Panc1 (cell line): ENCODE data around the gene IGSF9. TPM values are rescaled to one million over a fixed set of nuclear protein-coding genes. Genes with fewer than 3 reads are reported as not detected.

Experiments
- ATAC-seq: fragments of 200-7000 bp; cut with Tn5 transposase; 2 replicates; pipeline ENCODE4 v1.9.1; 2020; ENCODE audit warnings: mild to moderate bottlenecking, moderate library complexity
- BruUV-seq: library from RNA; stranded (reverse); fragments of 400-500 nt; replicated peaks from 2 replicates; lab custom pipeline; 2021; lab: Mats Ljungman, UMichigan
- CTCF ChIA-PET: fragments of 300-600 bp; sonication (Branson Sonifier 250); formaldehyde crosslinking; loops from one replicate; lab custom pipeline; 2022; ENCODE audit warnings: antibody characterized with exemption; lab: Charles Lee
- POLR2A ChIA-PET: fragments of 300-600 bp; sonication (Branson Sonifier 250); formaldehyde crosslinking; loops from one replicate; lab custom pipeline; 2022; ENCODE audit warnings: antibody characterized with exemption; lab: Charles Lee
- DNase-seq: peaks from one replicate; pipeline ENCODE4 v3.0.0-alpha.2; 2010; ENCODE audit warnings: low read depth, low spot score
- H3K27ac ChIP-seq: 2 replicates; pipeline ENCODE4 v1.5.1; 2011; ENCODE audit warnings: mild to moderate bottlenecking, low read length, inconsistent platforms
- H3K27me3 ChIP-seq: fragments of 200-500 bp; sonication (Bioruptor generic); 2 replicates; pipeline ENCODE4 v1.6.0; 2014; ENCODE audit warnings: low read length, inconsistent platforms; ENCODE audit not compliant: control insufficient read depth, insufficient read depth
- H3K36me3 ChIP-seq: fragments of 200-500 bp; sonication (Bioruptor generic); 2 replicates; pipeline ENCODE4 v1.5.1; 2014; ENCODE audit warnings: inconsistent platforms, mild to moderate bottlenecking, low read length, moderate library complexity; ENCODE audit not compliant: control insufficient read depth, insufficient read depth
- H3K4me1 ChIP-seq: 2 replicates; pipeline ENCODE4 v1.5.1; 2011; ENCODE audit warnings: inconsistent platforms, mild to moderate bottlenecking, low read length, moderate library complexity; ENCODE audit not compliant: control insufficient read depth, insufficient read depth
- H3K4me3 ChIP-seq, 2 experiments: 2 replicates each; pipeline ENCODE4 v1.5.1; 2011 to 2012; ENCODE audit warnings: low read depth in 2 of 2, low read length in 2 of 2, mild to moderate bottlenecking in 2 of 2, inconsistent platforms in 1 of 2, moderate library complexity in 1 of 2
- H3K9me3 ChIP-seq: fragments of 200-500 bp; sonication (Bioruptor generic); 2 replicates; pipeline ENCODE4 v1.5.1; 2014; ENCODE audit warnings: low read depth, mild to moderate bottlenecking, inconsistent platforms, low read length, moderate library complexity; ENCODE audit not compliant: control insufficient read depth, insufficient read depth
- CTCF ChIP-seq: fragments of 450-650 bp; IDR thresholded peaks from 2 replicates; pipeline ENCODE4 v1.5.1; 2017; ENCODE audit warnings: mild to moderate bottlenecking
- POLR2AphosphoS5 ChIP-seq: IDR thresholded peaks from 2 replicates; pipeline ENCODE4 v1.6.1; 2012; ENCODE audit warnings: mild to moderate bottlenecking, low read depth, low read length, moderate library complexity
- REST ChIP-seq, 2 experiments: IDR thresholded peaks; 2 replicates each; pipeline ENCODE4 v1.6.1; 2011 to 2012; ENCODE audit warnings: low read depth in 2 of 2, control low read depth in 1 of 2, low read length in 1 of 2, mild to moderate bottlenecking in 1 of 2, moderate library complexity in 1 of 2; ENCODE audit not compliant: insufficient read depth in 1 of 2
- SIN3A ChIP-seq: IDR thresholded peaks from 2 replicates; pipeline ENCODE4 v1.6.1; 2012; ENCODE audit warnings: low read depth, mild to moderate bottlenecking, low read length, moderate library complexity, borderline replicate concordance; ENCODE audit not compliant: insufficient read depth
- TCF7L2 ChIP-seq: IDR thresholded peaks from 2 replicates; pipeline ENCODE4 v1.6.1; 2011; ENCODE audit warnings: mild to moderate bottlenecking, low read depth, low read length, inconsistent platforms
- in situ Hi-C: cut with HindIII; loops from 2 replicates; pipeline ENCODE4 v1.10.0; 2016; ENCODE audit warnings: low sequenced_read_pairs, low pct_unique_long_range_greater_than_20kb
- intact Hi-C: fragments of 100-400 bp; cut with micrococcal nuclease; formaldehyde crosslinking; loops from one replicate; pipeline ENCODE4 v1.10.0; 2022; ENCODE audit not compliant: unreplicated experiment
- total RNA-seq: library from RNA; stranded (reverse); gene quantifications from one replicate; pipeline ENCODE4 v1.2.1, GENCODE V29; 2021; ENCODE audit not compliant: unreplicated experiment

The IGSF9 gene
- total RNA-seq, 1 experiment from 2014 or later, result 0.51 TPM

GRCh38 chr1:159931795-159932173 is 13.6 kb downstream of the IGSF9 start:
- Histone ChIP-seq H3K9me3 (no peaks in the 10 kb centered on the region), H3K4me1 (peaks cover 8% of the 10 kb centered on the region), H3K4me3 (no peak overlapping the region), H3K27ac (no peak overlapping the region), H3K27me3 (no peaks in the 10 kb centered on the region), H3K36me3 (no peaks in the 10 kb centered on the region)
- no peak for TF ChIP-seq SIN3A
- no peak for TF ChIP-seq REST (IDR thresholded peaks at IDR 0.05; ENCODE audit: insufficient read depth in 1 of 2, low read depth in 2 of 2, low read length in 1 of 2)
- no peak for TF ChIP-seq CTCF
- no peak for TF ChIP-seq TCF7L2
- no peak for TF ChIP-seq POLR2AphosphoS5
- POLR2A ChIA-PET, result no interaction called here
- in situ Hi-C loops (no loop called here), intact Hi-C loops (no loop called here)
- no peak for ATAC-seq
- CTCF ChIA-PET, result interaction anchor here (1.5 kb wide), 1 partner anchor 75 kb away, joined by 7 read pairs; no protein-coding TSS in a partner anchor
- BruUV-seq, result no TSS peak
- DNase-seq, result no peak

- no peaks in the 10 kb centered on the region for H3K9me3 ChIP-seq
- no peaks in the 10 kb centered on the region for H3K36me3 ChIP-seq
- no peak for TF ChIP-seq TCF7L2
- TF ChIP-seq POLR2AphosphoS5, result no peak
- TF ChIP-seq SIN3A, result no peak
- no peak for TF ChIP-seq CTCF
- no peak for TF ChIP-seq REST (IDR thresholded peaks at IDR 0.05; ENCODE audit: insufficient read depth in 1 of 2, low read depth in 2 of 2, low read length in 1 of 2)
- no peaks in the 10 kb centered on the region for H3K27me3 ChIP-seq
- H3K4me3 ChIP-seq, result no peak overlapping the region
- H3K27ac ChIP-seq, result no peak overlapping the region
- ChIA-PET CTCF (interaction anchor here (0.6 to 1.5 kb wide), 2 partner anchors 76 to 777 kb away, joined by 3 to 7 read pairs; no protein-coding TSS in a partner anchor), POLR2A (no interaction called here)
- DNase-seq, result no peak
- ATAC-seq, result no peak
- in situ Hi-C loops (no loop called here), intact Hi-C loops (no loop called here)
- H3K4me1 ChIP-seq, result peaks cover 3% of the 10 kb centered on the region
- no TSS peak for BruUV-seq
These were observed 14.2 kb downstream of the IGSF9 start for GRCh38 chr1:159931101-159931794.
